GM12865 (cell line): ENCODE data around the gene STX8.

ENCODE experiments used
- DNase-seq: peaks from one replicate; pipeline ENCODE4 v3.0.0; 2010; ENCODE audit warnings: low read depth
- H3K4me3 ChIP-seq: 2 replicates; pipeline ENCODE4 v1.5.1; 2011; ENCODE audit warnings: mild to moderate bottlenecking, low read depth, low read length, control low read depth
- CTCF ChIP-seq: IDR thresholded peaks from 2 replicates; pipeline ENCODE4 v1.5.1; 2011; ENCODE audit warnings: low read length, control low read depth, low read depth, inconsistent platforms; ENCODE audit not compliant: insufficient read depth; ENCODE audit errors: missing control alignments

The STX8 gene

GRCh38 chr17:9512323-9513168 is 63.1 kb downstream of the STX8 start:
- no peak for DNase-seq
- no peak for TF ChIP-seq CTCF

GRCh38 chr17:9509236-9509816 is 66.3 kb downstream of the STX8 start:
- no peak overlapping the region for H3K4me3 ChIP-seq
- no peak for DNase-seq
- no peak for TF ChIP-seq CTCF

More at GRCh38 chr17:9512323-9513168, 63.1 kb downstream of the STX8 start:
- no peak overlapping the region for H3K4me3 ChIP-seq

- no peak for DNase-seq
- H3K4me3 ChIP-seq, result no peak overlapping the region
- no peak for TF ChIP-seq CTCF
Measured at GRCh38 chr17:9499041-9499440, 76.6 kb downstream of the STX8 start.

GRCh38 chr17:9498490-9498889 is 77.1 kb downstream of the STX8 start:
- no peak for TF ChIP-seq CTCF
- no peak overlapping the region for H3K4me3 ChIP-seq
- no peak for DNase-seq

- H3K4me3 ChIP-seq, result no peak overlapping the region
- DNase-seq, result no peak
- TF ChIP-seq CTCF, result no peak
Measured at GRCh38 chr17:9488556-9488955, 87.1 kb downstream of the STX8 start.

- no peak for DNase-seq
- no peak overlapping the region for H3K4me3 ChIP-seq
- no peak for TF ChIP-seq CTCF
Measured at GRCh38 chr17:9487406-9487805, 88.2 kb downstream of the STX8 start.
